Suprapubic skin (tissue), 4 donors: ENCODE results near the gene KRT6C. TPM values are rescaled to one million over a fixed set of nuclear protein-coding genes. Genes with fewer than 3 reads are reported as not detected.
"Not testable (repeated sequence)": the region's sequence is repeated elsewhere in the genome, so short reads cannot be mapped to it uniquely, and the experiment has no call there.

Source experiments
- DNase-seq, 2 donors: peaks; one replicate each; pipeline ENCODE4 v3.0.0-alpha.2; 2019; ENCODE audit warnings: low spot score in 2 of 2
- H3K27ac ChIP-seq: fragments of 200-600 bp; sonication (generic); one replicate; pipeline ENCODE4 v1.5.1; 2019
- H3K27me3 ChIP-seq: fragments of 200-600 bp; sonication (generic); one replicate; pipeline ENCODE4 v1.5.1; 2019
- H3K36me3 ChIP-seq: fragments of 200-600 bp; sonication (generic); one replicate; pipeline ENCODE4 v1.5.1; 2019
- H3K4me1 ChIP-seq: fragments of 200-600 bp; sonication (generic); one replicate; pipeline ENCODE4 v1.5.1; 2019
- H3K4me3 ChIP-seq: fragments of 200-600 bp; sonication (generic); one replicate; pipeline ENCODE4 v1.5.1; 2019; ENCODE audit warnings: mild to moderate bottlenecking
- H3K9me3 ChIP-seq: fragments of 200-600 bp; sonication (generic); one replicate; pipeline ENCODE4 v1.5.1; 2019
- EP300 ChIP-seq: sonication (generic); formaldehyde crosslinking; IDR thresholded peaks from one replicate; pipeline ENCODE4 v1.6.1; 2017; ENCODE audit warnings: antibody characterized with exemption
- POLR2A ChIP-seq, 2 donors: fragments of 450-650 bp; IDR thresholded peaks; one replicate each; pipeline ENCODE4 v1.6.1; 2017; ENCODE audit warnings: antibody characterized with exemption in 2 of 2, mild to moderate bottlenecking in 2 of 2, moderate library complexity in 2 of 2
- POLR2AphosphoS5 ChIP-seq, 3 donors: sonication (generic); formaldehyde crosslinking; IDR thresholded peaks; one replicate each; pipeline ENCODE4 v1.6.1; 2017; ENCODE audit warnings: antibody characterized with exemption in 3 of 3
- WGBS: methylation state at CpG from one replicate; pipeline ENCODE4 v1.1.5; 2018; 5-methylcytosine and 5-hydroxymethylcytosine counted together
- total RNA-seq, 4 donors: library from RNA; depleted of rRNA; stranded (reverse); fragments of >200 nt; gene quantifications; one replicate each; pipeline ENCODE4 v1.1.0, GENCODE V29; 2016
- TF ChIP-seq, protein P1 (sequence below), 2 donors: fragments of 200-600 bp in 1 of 2; fragments of 450-650 bp in 1 of 2; sonication (generic) in 1 of 2; IDR thresholded peaks; one replicate each; pipeline ENCODE4 v1.5.1; 2016 to 2019; ENCODE audit warnings: antibody characterized with exemption in 2 of 2, mild to moderate bottlenecking in 1 of 2, moderate library complexity in 1 of 2

The KRT6C gene
- total RNA-seq, 4 donors from 2014 or later: 7.8 to 23.7 (median 14.8) TPM; not detected in 1

- Histone ChIP-seq H3K4me3 (no peak overlapping the region), H3K4me1 (peaks cover 6% of the 10 kb centered on the region)
These were observed 33.5 kb upstream of the KRT6C start for GRCh38 chr12:52506858-52507715.

DNA sequence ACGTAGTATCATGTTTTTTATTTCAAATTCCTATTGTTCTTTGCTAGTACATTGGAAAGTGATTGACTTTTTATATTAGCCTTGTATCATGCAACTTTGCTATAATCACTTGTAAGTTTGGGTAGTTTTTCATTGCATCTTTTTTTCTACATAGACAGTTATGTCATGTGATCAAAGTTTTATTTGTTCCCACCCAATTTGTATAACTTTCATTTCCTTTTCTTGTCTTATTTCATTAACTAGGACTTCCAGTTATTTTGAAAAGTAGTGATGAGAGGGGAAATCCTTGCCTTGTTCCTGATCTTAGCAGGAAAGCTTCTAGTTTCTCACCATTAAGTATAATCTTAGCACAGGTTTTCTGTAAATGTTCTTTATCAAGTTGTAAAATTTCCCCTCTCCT, 29.3 kb upstream of the KRT6C start:
- Histone ChIP-seq H3K36me3 (no peaks in the 10 kb centered on the region), H3K27ac (no peak overlapping the region), H3K27me3 (no peaks in the 10 kb centered on the region), H3K4me3 (no peak overlapping the region), H3K9me3 (no peaks in the 10 kb centered on the region), H3K4me1 (peaks cover 6% of the 10 kb centered on the region)
- TF ChIP-seq, protein P1, sequence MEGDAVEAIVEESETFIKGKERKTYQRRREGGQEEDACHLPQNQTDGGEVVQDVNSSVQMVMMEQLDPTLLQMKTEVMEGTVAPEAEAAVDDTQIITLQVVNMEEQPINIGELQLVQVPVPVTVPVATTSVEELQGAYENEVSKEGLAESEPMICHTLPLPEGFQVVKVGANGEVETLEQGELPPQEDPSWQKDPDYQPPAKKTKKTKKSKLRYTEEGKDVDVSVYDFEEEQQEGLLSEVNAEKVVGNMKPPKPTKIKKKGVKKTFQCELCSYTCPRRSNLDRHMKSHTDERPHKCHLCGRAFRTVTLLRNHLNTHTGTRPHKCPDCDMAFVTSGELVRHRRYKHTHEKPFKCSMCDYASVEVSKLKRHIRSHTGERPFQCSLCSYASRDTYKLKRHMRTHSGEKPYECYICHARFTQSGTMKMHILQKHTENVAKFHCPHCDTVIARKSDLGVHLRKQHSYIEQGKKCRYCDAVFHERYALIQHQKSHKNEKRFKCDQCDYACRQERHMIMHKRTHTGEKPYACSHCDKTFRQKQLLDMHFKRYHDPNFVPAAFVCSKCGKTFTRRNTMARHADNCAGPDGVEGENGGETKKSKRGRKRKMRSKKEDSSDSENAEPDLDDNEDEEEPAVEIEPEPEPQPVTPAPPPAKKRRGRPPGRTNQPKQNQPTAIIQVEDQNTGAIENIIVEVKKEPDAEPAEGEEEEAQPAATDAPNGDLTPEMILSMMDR (IDR thresholded peaks at IDR 0.05): no peak
- TF ChIP-seq POLR2A (IDR thresholded peaks at IDR 0.05): no peak
- TF ChIP-seq POLR2AphosphoS5 (IDR thresholded peaks at IDR 0.05): no peak
- no peak for TF ChIP-seq EP300
- no peak for DNase-seq
- WGBS: 87% methylated on average over 1 of the region's 1 CpG

More at GRCh38 chr12:52506858-52507715, 33.5 kb upstream of the KRT6C start:
- H3K27ac ChIP-seq: no peak overlapping the region
- H3K36me3 ChIP-seq: no peaks in the 10 kb centered on the region
- TF ChIP-seq EP300: no peak
- TF ChIP-seq POLR2A (IDR thresholded peaks at IDR 0.05): no peak
- TF ChIP-seq, protein P1 (IDR thresholded peaks at IDR 0.05): peak; percentile 57 to 59
- TF ChIP-seq POLR2AphosphoS5 (IDR thresholded peaks at IDR 0.05): no peak
- no peaks in the 10 kb centered on the region for H3K9me3 ChIP-seq
- DNase-seq: no peak
- no peaks in the 10 kb centered on the region for H3K27me3 ChIP-seq
- 48% methylated on average over 4 of the region's 4 CpGs for WGBS

- 94% methylated on average over 7 of the region's 7 CpGs for WGBS
- no peak for DNase-seq
- H3K4me3 ChIP-seq: no peak overlapping the region
- no peaks in the 10 kb centered on the region for H3K9me3 ChIP-seq
- TF ChIP-seq, protein P1 (IDR thresholded peaks at IDR 0.05): no peak
- no peak for TF ChIP-seq EP300
- H3K36me3 ChIP-seq: no peaks in the 10 kb centered on the region
- H3K27ac ChIP-seq: no peak overlapping the region
- H3K4me1 ChIP-seq: peaks cover 7% of the 10 kb centered on the region
- H3K27me3 ChIP-seq: no peaks in the 10 kb centered on the region
These were observed 27.9 kb upstream of the KRT6C start for GRCh38 chr12:52501490-52501889.

- not testable (repeated sequence) for H3K9me3 ChIP-seq, H3K4me3 ChIP-seq, DNase-seq, H3K27me3 ChIP-seq, H3K36me3 ChIP-seq, H3K27ac ChIP-seq
- WGBS: 80% methylated on average over 6 of the region's 6 CpGs
- H3K4me1 ChIP-seq: peaks cover 16% of the 10 kb centered on the region
These were observed 27.0 kb upstream of the KRT6C start for GRCh38 chr12:52500574-52500973.

DNA sequence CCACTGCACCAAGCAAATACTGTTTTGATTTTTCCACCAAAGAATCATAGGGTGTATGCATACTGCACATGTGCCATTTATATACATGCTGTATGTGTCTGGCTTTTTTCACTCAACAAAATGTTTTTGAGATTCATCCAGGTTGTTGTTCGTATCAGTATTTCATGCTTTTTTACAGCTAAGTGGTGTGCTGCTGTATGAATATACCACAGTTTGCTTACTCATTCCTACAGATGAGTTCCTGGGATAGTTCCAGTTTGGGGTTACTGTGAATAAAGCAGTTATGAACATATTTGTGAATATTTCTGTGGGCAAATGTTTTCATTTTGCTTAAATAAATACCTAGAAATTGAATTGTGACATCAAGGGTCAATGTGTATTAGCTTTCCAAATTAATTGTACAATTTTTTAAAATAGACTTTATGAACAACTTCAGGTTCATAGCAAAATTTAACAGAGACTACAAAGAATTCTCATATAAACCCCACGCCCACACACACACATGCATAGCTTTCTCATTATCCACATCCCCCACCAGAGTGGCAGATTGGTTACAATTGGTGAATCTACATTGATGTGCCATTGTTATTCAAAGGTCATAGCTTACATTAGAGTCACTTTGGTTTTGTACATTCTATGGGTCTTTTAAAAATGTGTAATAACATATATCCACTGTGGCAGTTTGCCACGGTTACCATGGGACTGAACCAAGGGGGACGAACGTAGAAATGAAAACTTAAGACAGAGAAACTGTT, 26.4 kb upstream of the KRT6C start:
- TF ChIP-seq, protein P1 (IDR thresholded peaks at IDR 0.05): no peak
- TF ChIP-seq POLR2AphosphoS5 (IDR thresholded peaks at IDR 0.05): no peak
- no peak overlapping the region for H3K27ac ChIP-seq
- H3K4me3 ChIP-seq: no peak overlapping the region
- H3K36me3 ChIP-seq: no peaks in the 10 kb centered on the region
- H3K4me1 ChIP-seq: peaks cover 22% of the 10 kb centered on the region
- 84% methylated on average over 5 of the region's 5 CpGs for WGBS
- no peaks in the 10 kb centered on the region for H3K9me3 ChIP-seq
- no peaks in the 10 kb centered on the region for H3K27me3 ChIP-seq
- DNase-seq: no peak
